ENCODE measurements around the gene AJM1.

- TF ChIP-seq CTCF (conservative IDR thresholded peaks at IDR 0.05): no peak
- TF ChIP-seq EZH2 (IDR thresholded peaks at IDR 0.05; ENCODE audit: low read depth): no peak
These were observed 15.3 kb upstream of the AJM1 start for GRCh38 chr9:136826703-136827582.

Measured in PC-9 (cell line).